H9 (cell line): ENCODE results near the gene POLA1. TPM values are rescaled to one million over a fixed set of nuclear protein-coding genes. Genes with fewer than 3 reads are reported as not detected.
A peak's percentile ranks its signal among the peaks of the same experiment; 100 is the strongest.
"Not testable (repeated sequence)": the region's sequence is repeated elsewhere in the genome, so short reads cannot be mapped to it uniquely, and the experiment has no call there.

Experiments used
- DNase-seq: peaks from one replicate; pipeline ENCODE4 v3.0.0-alpha.2; 2017
- H2AFZ ChIP-seq: one replicate; pipeline ENCODE4 v1.6.1; 2013; ENCODE audit warnings: mild to moderate bottlenecking, low read length, control low read depth, moderate library complexity
- H2AK5ac ChIP-seq: 2 replicates; pipeline ENCODE4 v1.6.1; 2013; ENCODE audit warnings: low read length, control low read depth, mixed read lengths; ENCODE audit not compliant: insufficient read length
- H2BK120ac ChIP-seq: one replicate; pipeline ENCODE4 v1.6.1; 2013; ENCODE audit warnings: low read depth, mild to moderate bottlenecking, low read length, control low read depth, inconsistent platforms; ENCODE audit not compliant: poor library complexity, severe bottlenecking
- H2BK12ac ChIP-seq: 2 replicates; pipeline ENCODE4 v1.6.1; 2013; ENCODE audit warnings: low read length, control low read depth, mixed read lengths, low read depth; ENCODE audit not compliant: insufficient read length
- H2BK15ac ChIP-seq: 2 replicates; pipeline ENCODE4 v1.6.1; 2013; ENCODE audit warnings: low read depth, low read length, control low read depth
- H2BK20ac ChIP-seq: one replicate; pipeline ENCODE4 v1.6.1; 2013; ENCODE audit warnings: low read depth, mild to moderate bottlenecking, low read length, control low read depth, inconsistent platforms; ENCODE audit not compliant: poor library complexity, severe bottlenecking
- H2BK5ac ChIP-seq: 2 replicates; pipeline ENCODE4 v1.6.1; 2013; ENCODE audit warnings: low read length, control low read depth, mixed read lengths; ENCODE audit not compliant: insufficient read length
- H3K14ac ChIP-seq: 2 replicates; pipeline ENCODE4 v1.6.1; 2013; ENCODE audit warnings: low read length, control low read depth; ENCODE audit not compliant: insufficient read depth
- H3K18ac ChIP-seq: 2 replicates; pipeline ENCODE4 v1.6.1; 2013; ENCODE audit warnings: low read depth, mild to moderate bottlenecking, mixed read lengths, low read length, control low read depth; ENCODE audit not compliant: insufficient read length
- H3K23ac ChIP-seq: 2 replicates; pipeline ENCODE4 v1.6.1; 2013; ENCODE audit warnings: low read length, control low read depth, mixed read lengths, low read depth; ENCODE audit not compliant: insufficient read length
- H3K23me2 ChIP-seq: 2 replicates; pipeline ENCODE4 v1.6.1; 2013; ENCODE audit warnings: low read depth, mild to moderate bottlenecking, mixed read lengths, low read length, control low read depth; ENCODE audit not compliant: insufficient read length, poor library complexity, severe bottlenecking
- H3K27ac ChIP-seq: 2 replicates; pipeline ENCODE4 v1.5.1; 2013; ENCODE audit warnings: low read length, control low read depth, mixed read lengths, low read depth; ENCODE audit not compliant: insufficient read length
- H3K27me3 ChIP-seq: 2 replicates; pipeline ENCODE4 v1.6.1; 2013; ENCODE audit warnings: low read length, control low read depth, inconsistent platforms; ENCODE audit not compliant: insufficient read depth
- H3K4ac ChIP-seq: 2 replicates; pipeline ENCODE4 v1.6.1; 2013; ENCODE audit warnings: low read depth, mild to moderate bottlenecking, control low read depth, inconsistent platforms, low read length, moderate library complexity
- H3K4me1 ChIP-seq: 2 replicates; pipeline ENCODE4 v1.6.1; 2013; ENCODE audit warnings: low read length, control low read depth, inconsistent platforms; ENCODE audit not compliant: insufficient read depth
- H3K4me2 ChIP-seq: 2 replicates; pipeline ENCODE4 v1.6.1; 2013; ENCODE audit warnings: low read length, control low read depth, mixed read lengths; ENCODE audit not compliant: insufficient read length, insufficient read depth
- H3K56ac ChIP-seq: 2 replicates; pipeline ENCODE4 v1.6.1; 2013; ENCODE audit warnings: low read depth, mild to moderate bottlenecking, mixed read lengths, low read length, control low read depth; ENCODE audit not compliant: insufficient read length
- H3K79me1 ChIP-seq: 2 replicates; pipeline ENCODE4 v1.6.1; 2013; ENCODE audit warnings: low read depth, mild to moderate bottlenecking, moderate library complexity, low read length, control low read depth, inconsistent platforms; ENCODE audit not compliant: insufficient read depth, poor library complexity, severe bottlenecking
- H3K79me2 ChIP-seq: 2 replicates; pipeline ENCODE4 v1.6.1; 2013; ENCODE audit warnings: low read length, control low read depth, inconsistent platforms; ENCODE audit not compliant: insufficient read depth
- H3K9ac ChIP-seq: 2 replicates; pipeline ENCODE4 v1.6.1; 2013; ENCODE audit warnings: low read length, control low read depth, mixed read lengths; ENCODE audit not compliant: insufficient read length; ENCODE audit errors: extremely low read depth
- H3K9me3 ChIP-seq: one replicate; pipeline ENCODE4 v1.6.1; 2013; ENCODE audit warnings: low read depth, low read length, inconsistent platforms; ENCODE audit not compliant: control insufficient read depth
- H3T11ph ChIP-seq: one replicate; pipeline ENCODE4 v1.6.1; 2013; ENCODE audit warnings: mild to moderate bottlenecking, low read length, control low read depth, inconsistent platforms
- H4K20me1 ChIP-seq: one replicate; pipeline ENCODE4 v1.6.1; 2013; ENCODE audit not compliant: control insufficient read depth, insufficient read length, insufficient read depth
- H4K5ac ChIP-seq: 2 replicates; pipeline ENCODE4 v1.6.1; 2013; ENCODE audit warnings: low read depth, mild to moderate bottlenecking, mixed read lengths, low read length, control low read depth; ENCODE audit not compliant: insufficient read length
- H4K8ac ChIP-seq: replicated peaks from 2 replicates; pipeline ENCODE4 v1.6.1; 2013; ENCODE audit warnings: low read length, control low read depth, mixed read lengths, low read depth; ENCODE audit not compliant: insufficient read length
- H4K91ac ChIP-seq: 2 replicates; pipeline ENCODE4 v1.6.1; 2013; ENCODE audit warnings: low read depth, mild to moderate bottlenecking, moderate library complexity, mixed read lengths, low read length, control low read depth; ENCODE audit not compliant: insufficient read length
- H3K27ac Mint-ChIP-seq, 3 experiments: 2 replicates in 2 of 3; 3 replicates in 1 of 3; pipeline ENCODE4 v1.8.0; 2020 to 2021; ENCODE audit warnings: mixed read lengths in 3 of 3, mild to moderate bottlenecking in 1 of 3, moderate library complexity in 1 of 3
- H3K27me3 Mint-ChIP-seq: 2 replicates; pipeline ENCODE4 v1.8.0; 2021; ENCODE audit warnings: low read depth, mild to moderate bottlenecking, moderate library complexity, mixed read lengths
- H3K36me3 Mint-ChIP-seq, 3 experiments: 2 replicates in 2 of 3; 3 replicates in 1 of 3; pipeline ENCODE4 v1.8.0; 2020 to 2021; ENCODE audit warnings: low read depth in 3 of 3, mixed read lengths in 3 of 3; ENCODE audit not compliant: insufficient read depth in 1 of 3
- H3K4me1 Mint-ChIP-seq, 2 experiments: 2 replicates each; pipeline ENCODE4 v1.8.0; 2020; ENCODE audit warnings: mixed read lengths in 2 of 2
- H3K4me3 Mint-ChIP-seq, 2 experiments: 2 replicates in 1 of 2; 3 replicates in 1 of 2; pipeline ENCODE4 v1.8.0; 2020 to 2021; ENCODE audit warnings: mild to moderate bottlenecking in 2 of 2, mixed read lengths in 2 of 2, moderate library complexity in 1 of 2
- H3K9me3 Mint-ChIP-seq, 2 experiments: 2 replicates in 1 of 2; 3 replicates in 1 of 2; pipeline ENCODE4 v1.8.0; 2020; ENCODE audit warnings: mild to moderate bottlenecking in 2 of 2, mixed read lengths in 2 of 2, moderate library complexity in 1 of 2
- WGBS: extraction: QIAGEN DNeasy Blood & Tissue Kit; methylation state at CpG from one replicate; pipeline ENCODE4 v1.1.7; 2013; ENCODE audit warnings: missing lambda C conversion rate, low lambda C conversion rate, mixed read lengths; ENCODE audit not compliant: insufficient read length; ENCODE audit errors: extremely low coverage; 5-methylcytosine and 5-hydroxymethylcytosine counted together
- total RNA-seq: library from RNA; stranded (reverse); gene quantifications from 2 replicates; pipeline ENCODE4 v1.2.1, GENCODE V29; 2021
- TF ChIP-seq, protein P1 (sequence below): fragments of 200-600 bp; sonication (generic); conservative IDR thresholded peaks from 3 replicates; pipeline ENCODE4 v1.8.0; 2021; ENCODE audit warnings: antibody characterized with exemption, mild to moderate bottlenecking

Gene POLA1
- total RNA-seq, 1 experiment from 2014 or later, result 60.2 TPM

DNA sequence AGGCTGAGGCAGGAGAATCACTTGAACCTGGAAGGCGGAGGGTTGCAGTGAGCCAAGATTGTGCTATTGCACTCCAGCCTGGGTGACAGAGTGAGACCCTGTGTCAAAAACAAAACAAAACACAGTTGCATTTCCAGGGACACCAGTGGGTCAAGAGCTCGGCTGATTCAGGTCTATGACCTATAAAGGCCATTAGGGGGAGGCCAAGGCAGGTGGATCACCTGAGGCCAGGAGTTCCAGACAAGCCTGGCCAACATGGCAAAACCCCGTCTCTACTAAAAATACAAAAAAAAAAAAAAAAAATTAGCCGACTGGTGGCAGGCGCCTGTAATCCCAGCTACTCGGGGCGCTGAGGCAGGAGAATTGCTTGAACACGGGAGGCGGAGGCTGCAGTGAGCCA, 38.0 kb upstream of the POLA1 start:
- not testable (repeated sequence) for H4K5ac ChIP-seq, H4K20me1 ChIP-seq, H3K23me2 ChIP-seq, H2AFZ ChIP-seq, H3K79me2 ChIP-seq, H3K9me3 ChIP-seq, H3K27ac ChIP-seq, H2BK5ac ChIP-seq, H4K91ac ChIP-seq, H3K9ac ChIP-seq, H3T11ph ChIP-seq, H4K8ac ChIP-seq, H3K79me1 ChIP-seq, H3K18ac ChIP-seq, H3K14ac ChIP-seq, H2AK5ac ChIP-seq, H3K36me3 Mint-ChIP-seq, H3K4me1 ChIP-seq, H3K27me3 ChIP-seq, H3K23ac ChIP-seq, H2BK15ac ChIP-seq, H3K27me3 Mint-ChIP-seq, H3K4me3 Mint-ChIP-seq, H3K56ac ChIP-seq, H3K4ac ChIP-seq, H2BK12ac ChIP-seq, H3K27ac Mint-ChIP-seq, H2BK120ac ChIP-seq, H2BK20ac ChIP-seq, H3K4me2 ChIP-seq, H3K9me3 Mint-ChIP-seq
- H3K4me1 Mint-ChIP-seq, result peaks cover 22 to 25% of the 10 kb centered on the region in 2 experiments
- DNase-seq, result peak; percentile 54
- TF ChIP-seq, protein P1, sequence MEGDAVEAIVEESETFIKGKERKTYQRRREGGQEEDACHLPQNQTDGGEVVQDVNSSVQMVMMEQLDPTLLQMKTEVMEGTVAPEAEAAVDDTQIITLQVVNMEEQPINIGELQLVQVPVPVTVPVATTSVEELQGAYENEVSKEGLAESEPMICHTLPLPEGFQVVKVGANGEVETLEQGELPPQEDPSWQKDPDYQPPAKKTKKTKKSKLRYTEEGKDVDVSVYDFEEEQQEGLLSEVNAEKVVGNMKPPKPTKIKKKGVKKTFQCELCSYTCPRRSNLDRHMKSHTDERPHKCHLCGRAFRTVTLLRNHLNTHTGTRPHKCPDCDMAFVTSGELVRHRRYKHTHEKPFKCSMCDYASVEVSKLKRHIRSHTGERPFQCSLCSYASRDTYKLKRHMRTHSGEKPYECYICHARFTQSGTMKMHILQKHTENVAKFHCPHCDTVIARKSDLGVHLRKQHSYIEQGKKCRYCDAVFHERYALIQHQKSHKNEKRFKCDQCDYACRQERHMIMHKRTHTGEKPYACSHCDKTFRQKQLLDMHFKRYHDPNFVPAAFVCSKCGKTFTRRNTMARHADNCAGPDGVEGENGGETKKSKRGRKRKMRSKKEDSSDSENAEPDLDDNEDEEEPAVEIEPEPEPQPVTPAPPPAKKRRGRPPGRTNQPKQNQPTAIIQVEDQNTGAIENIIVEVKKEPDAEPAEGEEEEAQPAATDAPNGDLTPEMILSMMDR, result peak; percentile 60; the same call in 2 of the 3 replicates
- no CpG with 5 or more reads among the region's 9 CpGs for WGBS
